Measurements from ENCODE around the gene ADISSP. TPM values are rescaled to one million over a fixed set of nuclear protein-coding genes. Genes with fewer than 3 reads are reported as not detected.

ADISSP gene
- total and polyA plus RNA-seq, 2 of the 13 experiments (the other 11 are each of a cell fraction or from before 2014, with no cell fraction given), result 38.3 to 90.6 TPM

DNA sequence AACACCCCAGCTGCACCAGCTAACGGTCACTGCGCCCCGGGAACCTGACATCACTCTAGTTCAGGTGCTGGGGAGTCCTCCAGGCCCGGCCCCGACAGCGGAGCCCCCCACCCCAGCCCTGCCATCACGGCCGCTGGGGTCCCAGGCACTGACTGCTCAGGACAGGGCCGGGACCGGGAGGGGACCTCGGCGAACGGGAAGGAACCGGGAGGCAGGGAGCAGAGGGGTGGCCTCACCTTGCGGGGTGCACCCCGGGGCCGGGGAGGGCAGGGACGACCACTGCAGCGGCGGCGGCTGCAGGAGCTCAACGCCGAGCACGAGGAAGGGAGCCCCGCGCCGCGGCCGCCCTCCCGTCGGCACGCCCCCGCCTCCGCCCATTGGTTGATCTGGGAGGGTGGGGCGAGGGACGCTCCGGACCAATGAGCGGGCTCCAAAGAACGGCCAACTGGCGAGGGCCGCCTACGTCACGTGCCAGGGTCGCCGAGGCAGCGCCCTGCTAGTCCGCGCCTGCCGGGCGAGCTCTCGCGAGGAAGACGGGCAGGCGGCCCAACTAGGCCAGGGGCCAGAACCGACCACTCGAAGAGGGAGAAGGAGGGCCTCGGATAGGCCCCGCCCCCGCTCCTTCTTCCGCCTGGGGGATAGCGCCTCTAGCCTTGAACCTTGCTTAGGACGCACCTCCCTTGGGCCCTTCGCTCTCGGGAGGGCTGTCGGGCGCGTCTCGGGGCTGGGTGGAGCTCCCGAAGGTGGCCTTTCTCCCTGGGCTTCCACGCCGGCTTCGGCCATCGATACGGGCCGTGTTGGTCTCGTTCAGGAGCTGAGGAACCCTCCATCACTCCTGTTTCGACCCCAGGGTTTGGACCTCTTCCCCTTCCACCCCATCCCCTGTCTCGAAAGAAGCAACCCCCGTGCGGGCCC is at the start of gene ADISSP (continued):
- no peak for TF ChIP-seq ZBTB33 (CRISPR knock-in tag; IDR thresholded peaks at IDR 0.05)
- peak; percentile 86 for TF ChIP-seq ZNF136 (CRISPR knock-in tag; IDR thresholded peaks at IDR 0.05; ENCODE audit: low read depth)
- TF ChIP-seq ZNF337 (CRISPR knock-in tag; IDR thresholded peaks at IDR 0.05; ENCODE audit: borderline replicate concordance, low read depth), result peak; percentile 52; the same call in 1 of the 2 replicates
- peak; percentile 40; the same call in 1 of the 2 replicates for TF ChIP-seq ZNF317 (CRISPR knock-in tag; IDR thresholded peaks at IDR 0.05)
- no peak; the same call in 1 of the 2 replicates for TF ChIP-seq ZNF362 (CRISPR knock-in tag; IDR thresholded peaks at IDR 0.05; ENCODE audit: borderline replicate concordance)
- TF ChIP-seq, protein P1, sequence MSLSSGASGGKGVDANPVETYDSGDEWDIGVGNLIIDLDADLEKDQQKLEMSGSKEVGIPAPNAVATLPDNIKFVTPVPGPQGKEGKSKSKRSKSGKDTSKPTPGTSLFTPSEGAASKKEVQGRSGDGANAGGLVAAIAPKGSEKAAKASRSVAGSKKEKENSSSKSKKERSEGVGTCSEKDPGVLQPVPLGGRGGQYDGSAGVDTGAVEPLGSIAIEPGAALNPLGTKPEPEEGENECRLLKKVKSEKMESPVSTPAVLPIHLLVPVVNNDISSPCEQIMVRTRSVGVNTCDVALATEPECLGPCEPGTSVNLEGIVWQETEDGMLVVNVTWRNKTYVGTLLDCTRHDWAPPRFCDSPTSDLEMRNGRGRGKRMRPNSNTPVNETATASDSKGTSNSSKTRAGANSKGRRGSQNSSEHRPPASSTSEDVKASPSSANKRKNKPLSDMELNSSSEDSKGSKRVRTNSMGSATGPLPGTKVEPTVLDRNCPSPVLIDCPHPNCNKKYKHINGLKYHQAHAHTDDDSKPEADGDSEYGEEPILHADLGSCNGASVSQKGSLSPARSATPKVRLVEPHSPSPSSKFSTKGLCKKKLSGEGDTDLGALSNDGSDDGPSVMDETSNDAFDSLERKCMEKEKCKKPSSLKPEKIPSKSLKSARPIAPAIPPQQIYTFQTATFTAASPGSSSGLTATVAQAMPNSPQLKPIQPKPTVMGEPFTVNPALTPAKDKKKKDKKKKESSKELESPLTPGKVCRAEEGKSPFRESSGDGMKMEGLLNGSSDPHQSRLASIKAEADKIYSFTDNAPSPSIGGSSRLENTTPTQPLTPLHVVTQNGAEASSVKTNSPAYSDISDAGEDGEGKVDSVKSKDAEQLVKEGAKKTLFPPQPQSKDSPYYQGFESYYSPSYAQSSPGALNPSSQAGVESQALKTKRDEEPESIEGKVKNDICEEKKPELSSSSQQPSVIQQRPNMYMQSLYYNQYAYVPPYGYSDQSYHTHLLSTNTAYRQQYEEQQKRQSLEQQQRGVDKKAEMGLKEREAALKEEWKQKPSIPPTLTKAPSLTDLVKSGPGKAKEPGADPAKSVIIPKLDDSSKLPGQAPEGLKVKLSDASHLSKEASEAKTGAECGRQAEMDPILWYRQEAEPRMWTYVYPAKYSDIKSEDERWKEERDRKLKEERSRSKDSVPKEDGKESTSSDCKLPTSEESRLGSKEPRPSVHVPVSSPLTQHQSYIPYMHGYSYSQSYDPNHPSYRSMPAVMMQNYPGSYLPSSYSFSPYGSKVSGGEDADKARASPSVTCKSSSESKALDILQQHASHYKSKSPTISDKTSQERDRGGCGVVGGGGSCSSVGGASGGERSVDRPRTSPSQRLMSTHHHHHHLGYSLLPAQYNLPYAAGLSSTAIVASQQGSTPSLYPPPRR (CRISPR knock-in tag; IDR thresholded peaks at IDR 0.05; ENCODE audit: borderline replicate concordance), result peak; percentile 36; the same call in 1 of the 2 replicates
- peak; percentile 97 for TF ChIP-seq MXD3 (CRISPR knock-in tag; IDR thresholded peaks at IDR 0.05)
- peak; percentile 69; the same call in 1 of the 2 replicates for TF ChIP-seq CBFB (CRISPR knock-in tag; IDR thresholded peaks at IDR 0.05)
- peak; percentile 65; the same call in 1 of the 2 replicates for TF ChIP-seq TEAD2 (CRISPR knock-in tag; IDR thresholded peaks at IDR 0.05)
- peak; percentile 75 for TF ChIP-seq ZNF230 (CRISPR knock-in tag; IDR thresholded peaks at IDR 0.05)
- TF ChIP-seq, protein P2, sequence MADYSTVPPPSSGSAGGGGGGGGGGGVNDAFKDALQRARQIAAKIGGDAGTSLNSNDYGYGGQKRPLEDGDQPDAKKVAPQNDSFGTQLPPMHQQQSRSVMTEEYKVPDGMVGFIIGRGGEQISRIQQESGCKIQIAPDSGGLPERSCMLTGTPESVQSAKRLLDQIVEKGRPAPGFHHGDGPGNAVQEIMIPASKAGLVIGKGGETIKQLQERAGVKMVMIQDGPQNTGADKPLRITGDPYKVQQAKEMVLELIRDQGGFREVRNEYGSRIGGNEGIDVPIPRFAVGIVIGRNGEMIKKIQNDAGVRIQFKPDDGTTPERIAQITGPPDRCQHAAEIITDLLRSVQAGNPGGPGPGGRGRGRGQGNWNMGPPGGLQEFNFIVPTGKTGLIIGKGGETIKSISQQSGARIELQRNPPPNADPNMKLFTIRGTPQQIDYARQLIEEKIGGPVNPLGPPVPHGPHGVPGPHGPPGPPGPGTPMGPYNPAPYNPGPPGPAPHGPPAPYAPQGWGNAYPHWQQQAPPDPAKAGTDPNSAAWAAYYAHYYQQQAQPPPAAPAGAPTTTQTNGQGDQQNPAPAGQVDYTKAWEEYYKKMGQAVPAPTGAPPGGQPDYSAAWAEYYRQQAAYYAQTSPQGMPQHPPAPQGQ (CRISPR knock-in tag; IDR thresholded peaks at IDR 0.05; ENCODE audit: borderline replicate concordance), result 0 out of 2 replicates have a peak, but pooled peaks have one; percentile 11
- no peak for TF ChIP-seq ZNF496 (CRISPR knock-in tag; IDR thresholded peaks at IDR 0.05; ENCODE audit: insufficient replicate concordance)
- 0 out of 2 replicates have a peak, but pooled peaks have one; percentile 44 for TF ChIP-seq PREB (CRISPR knock-in tag; IDR thresholded peaks at IDR 0.05)
- TF ChIP-seq CENPBD1 (CRISPR knock-in tag; IDR thresholded peaks at IDR 0.05; ENCODE audit: borderline replicate concordance, low read depth), result no peak

Data from HepG2 (cell line).